ENCODE measurements around the gene HNRNPDL.
"Not testable (repeated sequence)": the region's sequence is repeated elsewhere in the genome, so short reads cannot be mapped to it uniquely, and the experiment has no call there.

Gene HNRNPDL

DNA sequence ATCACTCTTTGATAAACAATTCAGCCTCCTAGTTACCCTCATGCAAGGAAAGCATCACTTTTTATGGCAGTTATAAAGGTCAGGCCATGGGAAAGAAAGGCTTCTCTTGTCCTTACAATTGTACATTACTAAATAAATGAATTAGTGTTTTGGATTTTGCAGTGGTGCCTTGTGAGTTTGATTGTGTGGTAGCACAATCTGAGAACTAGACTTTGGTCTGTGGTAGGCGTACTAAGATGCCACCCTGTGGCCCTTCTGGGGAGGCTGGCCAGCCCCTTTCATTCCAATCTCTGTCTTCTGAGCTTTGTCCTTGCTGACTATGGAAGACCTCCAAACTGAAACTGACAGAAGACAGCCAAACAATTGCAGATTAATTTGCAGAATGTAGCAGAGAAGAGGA, 41.9 kb downstream of the HNRNPDL start:
- no peak for DNase-seq (ENCODE audit: low read depth in 2 of 2, low spot score in 1 of 2)

GRCh38 chr4:82386312-82386711, 44.0 kb downstream of the HNRNPDL start:
- not testable (repeated sequence) for DNase-seq (ENCODE audit: low read depth in 2 of 2, low spot score in 1 of 2)

- no peak for DNase-seq (ENCODE audit: low read depth in 2 of 2, low spot score in 1 of 2)
Observed at GRCh38 chr4:82382751-82383150, 47.5 kb downstream of the HNRNPDL start.

- DNase-seq (ENCODE audit: low read depth in 2 of 2, low spot score in 1 of 2): no peak
Observed at GRCh38 chr4:82381661-82382296, 48.5 kb downstream of the HNRNPDL start.

DNA sequence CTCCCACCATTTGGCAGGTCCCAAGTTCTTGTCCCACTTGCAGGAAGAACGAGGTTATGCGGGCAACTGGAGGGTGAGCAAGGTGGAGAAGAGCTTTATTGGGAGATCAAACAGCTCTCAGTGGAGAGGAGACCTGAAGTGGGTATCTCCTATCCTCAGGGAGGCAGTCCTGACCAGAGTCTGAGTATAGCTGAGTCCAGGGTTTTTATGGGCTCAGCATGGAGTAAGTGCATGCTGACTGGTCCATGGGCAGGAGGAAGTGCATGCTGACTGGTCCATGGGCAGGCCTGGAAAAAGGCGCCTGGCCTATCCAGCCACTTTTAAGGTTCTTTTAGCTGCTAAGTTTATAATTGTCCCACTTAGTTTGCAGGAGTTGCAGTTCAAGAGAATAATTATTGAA, 49.0 kb downstream of the HNRNPDL start:
- no peak for DNase-seq (ENCODE audit: low read depth in 2 of 2, low spot score in 1 of 2)

GRCh38 chr4:82380831-82381230, 49.4 kb downstream of the HNRNPDL start:
- no peak for DNase-seq (ENCODE audit: low read depth in 2 of 2, low spot score in 1 of 2)

DNA sequence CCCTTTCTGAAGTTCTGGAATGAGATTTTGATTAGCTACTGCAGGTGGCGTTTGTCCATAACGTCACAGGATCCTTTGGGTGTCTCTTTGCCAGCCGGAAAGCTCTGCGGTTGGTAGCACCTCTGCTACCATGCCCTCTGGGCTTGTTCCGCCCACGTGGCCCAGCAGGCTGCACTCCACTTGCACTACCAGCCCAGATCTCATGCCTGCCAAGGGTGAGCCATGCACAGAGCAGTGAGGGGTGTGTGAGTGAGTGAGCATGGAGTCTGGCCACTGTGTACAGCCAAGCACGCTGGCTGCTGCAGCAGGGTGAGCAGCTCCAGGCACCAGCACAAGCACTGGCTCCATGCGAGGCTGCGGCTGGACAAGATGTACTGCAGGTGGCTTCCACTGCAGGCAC, 49.9 kb downstream of the HNRNPDL start:
- DNase-seq (ENCODE audit: low read depth in 2 of 2, low spot score in 1 of 2): no peak

DNA sequence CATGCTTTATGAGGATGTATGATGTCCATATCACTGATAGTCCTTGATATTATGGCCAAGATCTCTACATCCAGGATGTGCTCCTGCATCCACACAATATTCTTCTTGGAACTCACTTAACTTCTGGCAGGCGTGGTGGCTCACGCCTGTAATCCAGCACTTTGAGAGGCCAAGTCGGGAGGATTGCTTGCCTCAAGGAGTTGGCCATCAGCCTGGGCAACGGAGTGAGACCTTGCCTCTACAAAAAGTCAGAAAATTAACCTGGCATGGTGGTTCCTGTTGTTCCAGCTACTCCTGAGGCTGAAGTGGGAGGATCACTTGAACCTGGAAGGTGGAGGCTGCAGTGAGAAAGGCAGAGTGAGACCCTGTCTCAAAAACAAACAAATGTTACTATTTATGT, 54.2 kb downstream of the HNRNPDL start:
- DNase-seq (ENCODE audit: low read depth in 2 of 2, low spot score in 1 of 2): no peak

GRCh38 chr4:82373816-82374625, 56.2 kb downstream of the HNRNPDL start, which contains the start of gene HNRNPD:
Gene HNRNPD (minus strand): TSS chr4:82373991. CDS start chr4:82373678, 313 bp downstream.
- peak; percentile 78 to 89 for DNase-seq (ENCODE audit: low read depth in 2 of 2, low spot score in 1 of 2)

- no peak for DNase-seq (ENCODE audit: low read depth in 2 of 2, low spot score in 1 of 2)
Observed at GRCh38 chr4:82373486-82373815, 56.8 kb downstream of the HNRNPDL start.

Measured in stimulated activated CD8-positive, alpha-beta memory T cell treated with anti-CD3 and anti-CD28 coated beads, Interleukin-4, amount 100 ng/mL, for 4 hours (primary cell).